Uterus (tissue), 4 donors: ENCODE data around the gene CCNL2. TPM values are rescaled to one million over a fixed set of nuclear protein-coding genes. Genes with fewer than 3 reads are reported as not detected.

Source experiments
- DNase-seq, 2 donors: peaks; one replicate each; pipeline ENCODE4 v3.0.0-alpha.2; 2019 to 2020
- H3K27ac ChIP-seq, 2 donors: fragments of 200-600 bp; sonication (generic); 1 replicate in 1 of 2; 2 replicates in 1 of 2; pipeline ENCODE4 v1.5.1; 2016 to 2018
- H3K27me3 ChIP-seq, 2 donors: fragments of 200-600 bp; sonication (generic); one replicate each; pipeline ENCODE4 v1.5.1; 2018 to 2019; ENCODE audit warnings: control low read depth in 1 of 2
- H3K36me3 ChIP-seq, 2 donors: fragments of 200-600 bp; sonication (generic); one replicate each; pipeline ENCODE4 v1.5.1; 2019; ENCODE audit warnings: control low read depth in 1 of 2
- H3K4me1 ChIP-seq, 2 donors: fragments of 200-600 bp; sonication (generic); one replicate each; pipeline ENCODE4 v1.5.1; 2018 to 2019; ENCODE audit warnings: control low read depth in 1 of 2
- H3K4me3 ChIP-seq, 2 donors: fragments of 200-600 bp; sonication (generic); 1 replicate in 1 of 2; 2 replicates in 1 of 2; pipeline ENCODE4 v1.5.1; 2018 to 2019; ENCODE audit warnings: mild to moderate bottlenecking in 1 of 2
- H3K9me3 ChIP-seq, 2 donors: fragments of 200-600 bp; sonication (generic); one replicate each; pipeline ENCODE4 v1.5.1; 2019; ENCODE audit warnings: control low read depth in 1 of 2
- POLR2A ChIP-seq, 2 donors: fragments of 450-650 bp; IDR thresholded peaks; one replicate each; pipeline ENCODE4 v1.6.1; 2016; ENCODE audit warnings: antibody characterized with exemption in 2 of 2, mild to moderate bottlenecking in 1 of 2, moderate library complexity in 1 of 2
- intact Hi-C: fragments of 100-400 bp; cut with DNase I; formaldehyde crosslinking; loops from one replicate; pipeline ENCODE4 v1.15.1; 2023; ENCODE audit warnings: low total_unique reads
- total RNA-seq, 4 donors: library from RNA; depleted of rRNA in 3 of 4; stranded (reverse); fragments of >200 nt in 3 of 4; gene quantifications; one replicate each; pipeline versions ENCODE4 v1.1.0 to v1.2.4, GENCODE V29; 2014 to 2023
- TF ChIP-seq, protein P1 (sequence below), 4 experiments: fragments of 200-600 bp in 2 of 4; fragments of 450-650 bp in 2 of 4; sonication (generic) in 2 of 4; IDR thresholded peaks; one replicate each; pipeline ENCODE4 v1.5.1; 2016 to 2019; ENCODE audit warnings: antibody characterized with exemption in 4 of 4, mild to moderate bottlenecking in 2 of 4, moderate library complexity in 1 of 4
- donor health status: DM: yes; HTN: yes; CAD: no.

The CCNL2 gene
- total RNA-seq, 4 donors from 2014 or later: 207 to 351 (median 281) TPM

DNA sequence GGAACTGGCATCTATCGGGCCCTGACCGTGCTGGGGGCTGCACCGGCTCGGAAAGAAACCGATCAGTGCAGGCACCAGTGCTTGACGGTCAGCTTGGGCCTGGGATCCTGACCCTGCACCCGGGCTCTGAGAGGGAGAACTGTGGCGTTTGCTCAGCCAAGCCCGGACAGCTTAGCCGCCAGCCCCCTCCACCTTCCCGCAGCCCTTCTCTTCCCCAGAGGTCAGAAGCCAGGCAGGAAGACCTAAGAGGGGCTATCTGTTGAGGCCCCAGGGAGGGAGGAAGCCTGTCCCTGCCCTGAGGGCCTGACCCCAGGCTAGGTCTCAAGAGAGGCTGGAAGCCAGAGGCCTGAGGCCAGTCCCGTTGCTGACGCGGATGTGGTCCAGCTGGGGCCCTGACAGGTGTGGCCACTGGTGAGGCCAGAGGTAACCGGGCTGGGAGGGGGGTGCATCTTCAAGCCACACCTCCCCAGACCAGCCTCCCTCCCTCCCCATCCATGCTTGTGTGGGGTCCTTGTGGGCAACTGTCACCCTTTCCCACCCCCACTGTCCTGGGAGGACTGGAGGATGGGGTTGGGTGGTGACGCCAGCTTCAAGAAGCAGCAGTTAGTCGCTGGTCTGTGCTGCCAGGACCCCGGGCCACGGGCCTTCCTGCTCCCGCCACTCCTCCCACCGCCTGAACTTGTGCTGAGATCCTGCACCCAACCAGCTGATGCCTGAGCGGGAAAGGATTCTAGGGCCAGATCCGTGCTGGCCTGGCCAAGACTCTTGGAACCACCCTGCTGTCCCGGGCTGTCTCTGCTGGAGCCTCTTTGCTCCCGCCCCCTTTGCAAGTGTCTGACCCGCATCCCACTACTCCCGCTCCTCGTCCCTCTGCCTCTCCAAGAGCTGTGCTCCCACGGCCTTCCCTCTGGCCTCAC is 47.4 kb downstream of the CCNL2 start:
- H3K9me3 ChIP-seq: no peaks in the 10 kb centered on the region
- no peak for TF ChIP-seq POLR2A (IDR thresholded peaks at IDR 0.05)
- TF ChIP-seq, protein P1, sequence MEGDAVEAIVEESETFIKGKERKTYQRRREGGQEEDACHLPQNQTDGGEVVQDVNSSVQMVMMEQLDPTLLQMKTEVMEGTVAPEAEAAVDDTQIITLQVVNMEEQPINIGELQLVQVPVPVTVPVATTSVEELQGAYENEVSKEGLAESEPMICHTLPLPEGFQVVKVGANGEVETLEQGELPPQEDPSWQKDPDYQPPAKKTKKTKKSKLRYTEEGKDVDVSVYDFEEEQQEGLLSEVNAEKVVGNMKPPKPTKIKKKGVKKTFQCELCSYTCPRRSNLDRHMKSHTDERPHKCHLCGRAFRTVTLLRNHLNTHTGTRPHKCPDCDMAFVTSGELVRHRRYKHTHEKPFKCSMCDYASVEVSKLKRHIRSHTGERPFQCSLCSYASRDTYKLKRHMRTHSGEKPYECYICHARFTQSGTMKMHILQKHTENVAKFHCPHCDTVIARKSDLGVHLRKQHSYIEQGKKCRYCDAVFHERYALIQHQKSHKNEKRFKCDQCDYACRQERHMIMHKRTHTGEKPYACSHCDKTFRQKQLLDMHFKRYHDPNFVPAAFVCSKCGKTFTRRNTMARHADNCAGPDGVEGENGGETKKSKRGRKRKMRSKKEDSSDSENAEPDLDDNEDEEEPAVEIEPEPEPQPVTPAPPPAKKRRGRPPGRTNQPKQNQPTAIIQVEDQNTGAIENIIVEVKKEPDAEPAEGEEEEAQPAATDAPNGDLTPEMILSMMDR (IDR thresholded peaks at IDR 0.05): no peak
- H3K27me3 ChIP-seq: no peaks in the 10 kb centered on the region
- no peak overlapping the region for H3K4me3 ChIP-seq
- intact Hi-C loops: loop anchor here (10.0 kb wide), 1 partner anchor 47 kb away; the partner anchor contains the start of genes ACAP3 and PUSL1
- peak; percentile 57 to 78 for DNase-seq
- H3K36me3 ChIP-seq: no peaks in the 10 kb centered on the region
- peaks cover 14 to 36% of the 10 kb centered on the region in 2 donors for H3K4me1 ChIP-seq
- H3K27ac ChIP-seq: peak overlapping the region; percentile 64 to 96

DNA sequence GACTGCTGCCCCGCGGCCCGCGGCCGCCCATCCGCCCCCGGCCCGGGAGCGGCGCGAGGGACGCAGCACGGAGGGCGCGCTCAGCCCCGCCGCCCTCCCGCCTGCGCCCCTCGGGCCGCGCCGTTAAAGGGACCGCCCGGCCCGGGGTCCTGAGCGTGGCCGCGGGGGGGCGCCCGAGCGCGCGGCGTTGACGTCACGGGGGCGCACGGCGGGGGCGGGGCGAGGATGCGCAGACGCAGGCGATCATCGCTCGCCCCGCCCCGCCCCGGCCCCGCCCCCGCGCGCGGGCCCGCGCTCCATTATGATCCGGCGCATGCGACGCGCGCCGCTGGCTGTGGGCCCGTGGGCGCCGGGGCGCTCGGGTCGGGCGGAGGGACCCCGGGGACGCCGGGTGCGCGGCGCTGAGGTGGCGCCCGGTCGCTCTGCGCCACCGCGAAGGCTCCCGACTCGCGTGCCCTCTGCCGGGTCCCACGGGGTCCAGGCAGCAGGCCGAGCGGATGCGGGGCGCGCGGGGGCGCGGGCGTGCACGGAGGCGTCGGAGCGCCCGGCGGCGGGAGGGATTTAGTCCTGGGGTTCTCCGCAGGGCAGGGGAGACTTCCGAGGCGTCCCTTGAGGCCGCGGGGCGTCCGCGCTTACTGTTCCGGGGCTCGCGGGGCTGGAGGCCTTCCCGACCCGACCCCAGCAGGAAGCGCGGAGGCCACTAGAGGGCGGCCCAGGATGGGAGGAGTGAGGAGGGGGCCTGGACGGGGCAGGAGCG is 49.7 kb downstream of the CCNL2 start, which contains the start of gene DVL1:
Gene DVL1 (minus strand): TSS at position 163 of the 757 bp plus-strand sequence. CDS start 353 bp downstream, outside the sequence.
- H3K27me3 ChIP-seq: no peaks in the 10 kb centered on the region
- H3K27ac ChIP-seq: peak within 1 kb of the TSS; percentile 95 to 97
- intact Hi-C loops: loop anchor here (10.0 kb wide), 1 partner anchor 45 kb away; the partner anchor contains the start of genes ACAP3 and PUSL1
- peak within 1 kb of the TSS; percentile 50 to 85 for H3K4me3 ChIP-seq
- peak; percentile 65 to 75 for DNase-seq
- no peaks in the 10 kb centered on the region for H3K9me3 ChIP-seq
- TF ChIP-seq, protein P1 (IDR thresholded peaks at IDR 0.05): peak; percentile 33 to 71 (median 64)
- TF ChIP-seq POLR2A (IDR thresholded peaks at IDR 0.05): peak; percentile 30 to 72
- no peaks in the 10 kb centered on the region for H3K36me3 ChIP-seq
- peaks cover 21 to 28% of the 10 kb centered on the region in 2 donors for H3K4me1 ChIP-seq

DNA sequence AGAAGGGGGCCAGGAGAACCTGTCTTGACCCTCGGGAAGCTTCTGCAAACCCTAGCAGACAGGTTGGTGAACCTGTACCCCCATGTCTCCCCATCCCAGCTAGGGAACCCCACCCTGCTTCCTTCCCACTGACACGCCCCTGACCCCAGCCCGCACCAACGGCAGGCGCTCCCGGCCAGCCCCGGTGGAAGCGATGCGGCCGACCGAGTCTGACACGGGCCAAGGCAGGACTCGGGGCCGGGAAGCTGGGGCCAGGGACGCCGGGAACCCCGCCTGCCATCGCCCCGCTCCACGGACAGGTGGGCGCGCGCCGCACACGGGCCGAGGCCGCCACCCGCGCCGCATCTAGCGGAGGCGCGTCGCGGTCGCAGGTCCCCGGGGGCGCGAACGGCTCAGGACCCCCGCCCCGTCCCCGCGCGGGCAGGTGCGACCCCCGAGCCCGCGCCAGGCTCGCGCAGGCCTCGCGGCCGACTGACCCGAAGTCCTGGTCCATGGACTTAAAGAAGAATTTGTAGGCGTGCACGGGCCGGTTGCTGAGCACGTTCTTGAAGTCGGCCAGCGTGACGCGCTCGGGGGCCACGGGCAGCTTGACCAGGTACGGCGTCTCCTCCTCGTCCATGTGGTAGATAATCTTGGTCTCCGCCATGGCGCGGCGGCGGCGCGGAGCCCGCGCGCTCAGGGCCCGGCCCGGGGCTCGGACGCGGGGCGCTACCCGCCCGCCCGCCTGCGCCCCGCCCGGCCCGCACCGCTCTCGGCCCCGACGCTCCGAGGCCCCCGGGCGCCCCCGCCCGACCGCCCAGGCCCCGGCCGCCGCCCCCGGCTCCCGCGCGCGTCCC is 50.5 kb downstream of the CCNL2 start:
- H3K27ac ChIP-seq: peak overlapping the region; percentile 73 to 83
- H3K4me1 ChIP-seq: peaks cover 16 to 25% of the 10 kb centered on the region in 2 donors
- DNase-seq: no peak
- H3K4me3 ChIP-seq: peak overlapping the region; percentile 50 to 85
- no peaks in the 10 kb centered on the region for H3K9me3 ChIP-seq
- intact Hi-C loops: no loop called here
- H3K36me3 ChIP-seq: no peaks in the 10 kb centered on the region
- no peaks in the 10 kb centered on the region for H3K27me3 ChIP-seq
- TF ChIP-seq POLR2A (IDR thresholded peaks at IDR 0.05): no peak
- TF ChIP-seq, protein P1 (IDR thresholded peaks at IDR 0.05): no peak

DNA sequence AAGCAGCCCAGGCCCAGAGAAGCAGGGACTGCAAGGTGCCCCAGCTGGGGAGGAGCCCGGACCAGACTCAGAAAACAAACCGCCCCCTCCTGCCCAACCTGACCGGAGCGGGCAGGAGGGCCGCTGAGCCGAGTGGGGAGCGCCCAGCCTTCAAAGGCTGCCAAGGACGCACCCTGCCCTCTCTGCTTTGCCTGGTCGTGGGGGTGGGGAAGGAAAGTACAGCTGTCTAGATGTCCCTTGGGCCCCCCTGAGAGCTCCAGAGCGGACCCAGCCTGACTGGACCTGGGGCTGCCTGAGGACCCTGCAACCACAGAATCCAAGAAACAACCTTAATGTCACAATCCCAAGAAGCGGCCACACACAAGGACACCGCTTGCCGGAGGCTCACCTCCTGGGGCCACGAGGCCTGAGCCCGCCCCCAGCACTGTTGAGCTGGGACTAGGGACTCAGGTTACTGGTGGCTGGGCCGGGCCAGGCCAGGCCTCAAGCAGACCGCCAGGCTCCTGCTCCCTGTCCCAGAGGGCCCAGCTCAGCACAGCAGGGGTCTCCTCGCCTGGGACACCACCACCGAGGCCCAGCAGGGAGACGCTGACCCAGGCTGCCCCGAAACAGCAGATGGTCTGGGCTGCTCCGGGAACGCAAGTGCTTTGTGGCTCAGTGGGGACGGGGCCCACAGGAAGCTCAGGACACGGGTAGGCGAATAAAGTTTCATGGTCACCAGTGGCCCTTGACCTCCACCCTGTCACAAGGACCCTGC is 51.3 kb downstream of the CCNL2 start:
- intact Hi-C loops: no loop called here
- Histone ChIP-seq H3K4me1 (peaks cover 16 to 25% of the 10 kb centered on the region in 2 donors), H3K27ac (peak overlapping the region; percentile 73 to 83), H3K9me3 (no peaks in the 10 kb centered on the region), H3K36me3 (no peaks in the 10 kb centered on the region), H3K4me3 (peak overlapping the region; percentile 50 to 85), H3K27me3 (no peaks in the 10 kb centered on the region)
- TF ChIP-seq POLR2A (IDR thresholded peaks at IDR 0.05): no peak
- TF ChIP-seq, protein P1 (IDR thresholded peaks at IDR 0.05): no peak
- DNase-seq: no peak
